Loucy (cell line): Measurements from ENCODE around the gene CYP2W1.

Source experiments
- EZH2phosphoT487 ChIP-seq: fragments of 200-600 bp; IDR thresholded peaks from 2 replicates; pipeline ENCODE4 v1.6.1; 2018; ENCODE audit warnings: antibody characterized with exemption, mild to moderate bottlenecking, moderate library complexity, borderline replicate concordance
- TF ChIP-seq, protein P1 (sequence below): fragments of 200-600 bp; sonication (generic); conservative IDR thresholded peaks from 2 replicates; pipeline ENCODE4 v1.5.1; 2014; ENCODE audit warnings: mild to moderate bottlenecking, antibody characterized with exemption, low read length

DNA sequence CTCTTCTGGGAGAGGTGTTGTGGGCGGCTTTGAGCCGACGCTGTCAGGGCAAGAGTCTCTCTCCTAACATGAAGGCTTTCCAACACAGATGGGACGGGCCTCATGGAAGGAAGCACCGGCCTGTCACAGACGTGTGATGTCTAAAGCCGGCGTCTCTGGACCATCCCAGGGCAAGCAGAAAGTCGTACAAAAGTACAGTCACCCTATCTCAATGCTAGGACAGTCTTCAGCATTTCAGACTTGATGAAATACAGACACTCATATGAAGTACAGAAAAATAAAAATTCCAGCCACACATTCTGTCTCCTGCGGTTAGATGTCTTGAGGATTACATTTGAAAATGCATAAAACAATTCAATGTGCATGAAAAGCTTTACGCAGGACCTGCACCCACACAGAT is 30.6 kb downstream of the CYP2W1 start:
- TF ChIP-seq, protein P1, sequence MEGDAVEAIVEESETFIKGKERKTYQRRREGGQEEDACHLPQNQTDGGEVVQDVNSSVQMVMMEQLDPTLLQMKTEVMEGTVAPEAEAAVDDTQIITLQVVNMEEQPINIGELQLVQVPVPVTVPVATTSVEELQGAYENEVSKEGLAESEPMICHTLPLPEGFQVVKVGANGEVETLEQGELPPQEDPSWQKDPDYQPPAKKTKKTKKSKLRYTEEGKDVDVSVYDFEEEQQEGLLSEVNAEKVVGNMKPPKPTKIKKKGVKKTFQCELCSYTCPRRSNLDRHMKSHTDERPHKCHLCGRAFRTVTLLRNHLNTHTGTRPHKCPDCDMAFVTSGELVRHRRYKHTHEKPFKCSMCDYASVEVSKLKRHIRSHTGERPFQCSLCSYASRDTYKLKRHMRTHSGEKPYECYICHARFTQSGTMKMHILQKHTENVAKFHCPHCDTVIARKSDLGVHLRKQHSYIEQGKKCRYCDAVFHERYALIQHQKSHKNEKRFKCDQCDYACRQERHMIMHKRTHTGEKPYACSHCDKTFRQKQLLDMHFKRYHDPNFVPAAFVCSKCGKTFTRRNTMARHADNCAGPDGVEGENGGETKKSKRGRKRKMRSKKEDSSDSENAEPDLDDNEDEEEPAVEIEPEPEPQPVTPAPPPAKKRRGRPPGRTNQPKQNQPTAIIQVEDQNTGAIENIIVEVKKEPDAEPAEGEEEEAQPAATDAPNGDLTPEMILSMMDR = no peak
- TF ChIP-seq EZH2phosphoT487 = no peak
